Aorta (tissue), 5 donors: ENCODE measurements around the gene NOL12. TPM values are rescaled to one million over a fixed set of nuclear protein-coding genes. Genes with fewer than 3 reads are reported as not detected.
"Not testable (repeated sequence)": the region's sequence is repeated elsewhere in the genome, so short reads cannot be mapped to it uniquely, and the experiment has no call there.

ENCODE experiments used
- ATAC-seq: fragments of 200-7000 bp; cut with Tn5 transposase; one replicate; pipeline ENCODE4 v1.9.1; 2022; ENCODE audit warnings: moderate library complexity; ENCODE audit not compliant: low FRiP score
- DNase-seq, 2 donors: peaks; one replicate each; pipeline ENCODE4 v3.0.0-alpha.2; 2020
- H3K27ac ChIP-seq, 2 donors: one replicate each; pipeline ENCODE4 v1.5.1; 2013; ENCODE audit warnings: low read length in 2 of 2, mild to moderate bottlenecking in 2 of 2, moderate library complexity in 2 of 2, control low read depth in 1 of 2, inconsistent platforms in 1 of 2, low read depth in 1 of 2
- H3K27me3 ChIP-seq, 2 donors: one replicate each; pipeline ENCODE4 v1.6.1; 2013; ENCODE audit warnings: control low read depth in 1 of 2, low read length in 1 of 2, mild to moderate bottlenecking in 1 of 2, moderate library complexity in 1 of 2; ENCODE audit not compliant: insufficient read depth in 2 of 2, control insufficient read depth in 1 of 2
- H3K36me3 ChIP-seq, 2 donors: one replicate each; pipeline ENCODE4 v1.6.1; 2013; ENCODE audit warnings: control low read depth in 1 of 2, low read length in 1 of 2, mild to moderate bottlenecking in 1 of 2; ENCODE audit not compliant: insufficient read depth in 2 of 2, control insufficient read depth in 1 of 2
- H3K4me1 ChIP-seq, 2 donors: one replicate each; pipeline ENCODE4 v1.6.1; 2013; ENCODE audit warnings: low read length in 2 of 2, control low read depth in 1 of 2, mild to moderate bottlenecking in 1 of 2, moderate library complexity in 1 of 2; ENCODE audit not compliant: insufficient read depth in 2 of 2, control insufficient read depth in 1 of 2
- H3K4me3 ChIP-seq, 2 donors: one replicate each; pipeline ENCODE4 v1.5.1; 2013; ENCODE audit warnings: low read length in 2 of 2, control low read depth in 1 of 2, mild to moderate bottlenecking in 1 of 2
- H3K9me3 ChIP-seq: one replicate; pipeline ENCODE4 v1.6.1; 2013; ENCODE audit warnings: mild to moderate bottlenecking, low read length; ENCODE audit not compliant: control insufficient read depth
- WGBS, 2 donors: extraction: QIAGEN DNeasy Blood & Tissue Kit; methylation state at CpG; one replicate each; pipeline ENCODE4 v1.1.7; 2013; 5-methylcytosine and 5-hydroxymethylcytosine counted together
- intact Hi-C, 2 donors: fragments of 100-400 bp; cut with DNase I; formaldehyde crosslinking; loops; one replicate each; pipeline versions ENCODE4 v1.14.2 to v1.15.0; 2022
- polyA plus RNA-seq, 2 donors: library from polyadenylated mRNA; stranded (reverse); fragments of 200-250 nt; gene quantifications; one replicate each; pipeline ENCODE4 v1.2.3, GENCODE V29; 2013
- total RNA-seq, 2 donors: library from RNA; stranded (reverse); fragmentation: NEBNext Ultra II Directional; extraction: Animal tissue kit (Norgen Biotek cat#: 25700); gene quantifications; one replicate each; pipeline ENCODE4 v1.2.1, GENCODE V29; 2021
- donor health status: healthy with polysubstance abuse.
- donor health status: Bipolar disorder and iron deficiency.
- donor health status: DM: no; HTN: no; CAD: no.
- donor health status: DM: no; HTN: no; CAD: no.
- donor health status: DM: yes; HTN: yes; CAD: no.

Gene NOL12
- total and polyA plus RNA-seq, 4 donors = 11.1 to 19.0 (median 14.2) TPM

GRCh38 chr22:37710675-37711074 lies 24.5 kb downstream of the NOL12 start:
- Histone ChIP-seq H3K27me3 (no peaks in the 10 kb centered on the region), H3K36me3 (no peaks in the 10 kb centered on the region), H3K4me1 (no peaks in the 10 kb centered on the region), H3K9me3 (no peaks in the 10 kb centered on the region), H3K27ac (no peak overlapping the region), H3K4me3 (no peak overlapping the region)
- WGBS, 2 donors = 94% methylated on average over 3 of the region's 3 CpGs
- intact Hi-C loops = no loop called here
- DNase-seq (no peak), ATAC-seq (no peak)

- Histone ChIP-seq H3K4me1 (no peaks in the 10 kb centered on the region), H3K27me3 (no peaks in the 10 kb centered on the region), H3K9me3 (no peaks in the 10 kb centered on the region), H3K4me3 (no peak overlapping the region), H3K27ac (no peak overlapping the region), H3K36me3 (no peaks in the 10 kb centered on the region)
- intact Hi-C loops = no loop called here
- ATAC-seq (no peak), DNase-seq (no peak)
- 89 to 92% methylated on average over 10 of the region's 10 CpGs for WGBS, 2 donors
Observed at GRCh38 chr22:37711490-37711889, 25.3 kb downstream of the NOL12 start.

- no peaks in the 10 kb centered on the region for H3K27me3 ChIP-seq
- no peak overlapping the region for H3K27ac ChIP-seq
- no peak overlapping the region for H3K4me3 ChIP-seq
- H3K9me3 ChIP-seq = no peaks in the 10 kb centered on the region
- WGBS, 2 donors = 96 to 97% methylated on average over 7 of the region's 7 CpGs
- H3K4me1 ChIP-seq = no peaks in the 10 kb centered on the region
- no peak for ATAC-seq
- no peaks in the 10 kb centered on the region for H3K36me3 ChIP-seq
- intact Hi-C loops = no loop called here
- no peak for DNase-seq
Observed at GRCh38 chr22:37713761-37714160, 27.6 kb downstream of the NOL12 start.

GRCh38 chr22:37714634-37715033 lies 28.5 kb downstream of the NOL12 start:
- intact Hi-C loops = no loop called here
- ATAC-seq = no peak
- Histone ChIP-seq H3K36me3 (no peaks in the 10 kb centered on the region), H3K4me3 (no peak overlapping the region), H3K27ac (no peak overlapping the region), H3K9me3 (no peaks in the 10 kb centered on the region), H3K27me3 (no peaks in the 10 kb centered on the region), H3K4me1 (no peaks in the 10 kb centered on the region)
- 86 to 90% methylated on average over 2 of the region's 2 CpGs for WGBS, 2 donors
- DNase-seq = no peak

GRCh38 chr22:37715760-37716159 lies 29.6 kb downstream of the NOL12 start:
- Histone ChIP-seq H3K4me1 (no peaks in the 10 kb centered on the region), H3K4me3 (no peak overlapping the region), H3K27ac (no peak overlapping the region), H3K27me3 (no peaks in the 10 kb centered on the region), H3K36me3 (no peaks in the 10 kb centered on the region), H3K9me3 (no peaks in the 10 kb centered on the region)
- no peak for ATAC-seq
- DNase-seq = no peak
- WGBS, 2 donors = 92 to 94% methylated on average over 7 of the region's 7 CpGs
- intact Hi-C loops = no loop called here

GRCh38 chr22:37716708-37717107 lies 30.6 kb downstream of the NOL12 start:
- no peaks in the 10 kb centered on the region for H3K36me3 ChIP-seq
- no peaks in the 10 kb centered on the region for H3K9me3 ChIP-seq
- no peak overlapping the region for H3K4me3 ChIP-seq
- 95% methylated on average over 9 of the region's 9 CpGs for WGBS, 2 donors
- no peak overlapping the region for H3K27ac ChIP-seq
- ATAC-seq (no peak), DNase-seq (no peak)
- no peaks in the 10 kb centered on the region for H3K27me3 ChIP-seq
- intact Hi-C loops = no loop called here
- no peaks in the 10 kb centered on the region for H3K4me1 ChIP-seq

- H3K4me1 ChIP-seq, H3K4me3 ChIP-seq, ATAC-seq, H3K27me3 ChIP-seq, intact Hi-C loops, DNase-seq, H3K36me3 ChIP-seq, H3K9me3 ChIP-seq, H3K27ac ChIP-seq: not testable (repeated sequence)
- WGBS, 2 donors = 93 to 94% methylated on average over 7 of the region's 7 CpGs
Observed at GRCh38 chr22:37717235-37717634, 31.1 kb downstream of the NOL12 start.

- 95 to 96% methylated on average over 33 to 38 of the region's 38 CpGs for WGBS, 2 donors
- H3K4me1 ChIP-seq, DNase-seq, H3K9me3 ChIP-seq, H3K36me3 ChIP-seq, H3K27ac ChIP-seq, H3K4me3 ChIP-seq, H3K27me3 ChIP-seq, ATAC-seq, intact Hi-C loops: not testable (repeated sequence)
Observed at GRCh38 chr22:37717746-37718305, 31.7 kb downstream of the NOL12 start.

- Histone ChIP-seq H3K9me3 (no peaks in the 10 kb centered on the region), H3K4me3 (no peak overlapping the region), H3K36me3 (no peaks in the 10 kb centered on the region), H3K27ac (no peak overlapping the region), H3K27me3 (no peaks in the 10 kb centered on the region), H3K4me1 (peaks cover 0 to 3% of the 10 kb centered on the region in 2 donors)
- WGBS, 2 donors = 94 to 95% methylated on average over 24 to 25 of the region's 25 CpGs
- ATAC-seq (no peak), DNase-seq (no peak)
- intact Hi-C loops = no loop called here
Observed at GRCh38 chr22:37725551-37726240, 39.6 kb downstream of the NOL12 start.
